ENCODE measurements around the gene ZNF618. TPM values are rescaled to one million over a fixed set of nuclear protein-coding genes. Genes with fewer than 3 reads are reported as not detected.

The ZNF618 gene
- total RNA-seq, 1 experiment from 2014 or later: 22.0 TPM

- POLR2A ChIA-PET: no interaction called here
- ATAC-seq (no peak), DNase-seq (ENCODE audit: low spot score) (no peak)
- TF ChIP-seq NR1H2 (CRISPR knock-in tag; IDR thresholded peaks at IDR 0.05) (no peak), NFE2L1 (CRISPR knock-in tag; IDR thresholded peaks at IDR 0.05) (no peak), PRDM15 (CRISPR knock-in tag; IDR thresholded peaks at IDR 0.05) (no peak), GABPB1 (CRISPR knock-in tag; IDR thresholded peaks at IDR 0.05) (no peak), ZNF416 (CRISPR knock-in tag; IDR thresholded peaks at IDR 0.05) (no peak), MYBL2 (CRISPR knock-in tag; IDR thresholded peaks at IDR 0.05) (no peak), CREB1 (CRISPR knock-in tag; IDR thresholded peaks at IDR 0.05) (no peak), USF1 (CRISPR knock-in tag; IDR thresholded peaks at IDR 0.05) (no peak), ETV6 (CRISPR knock-in tag; IDR thresholded peaks at IDR 0.05) (no peak), ZNF317 (CRISPR knock-in tag; IDR thresholded peaks at IDR 0.05; ENCODE audit: borderline replicate concordance, low read depth) (no peak), IRF1 (CRISPR knock-in tag; IDR thresholded peaks at IDR 0.05) (no peak), ZNF219 (CRISPR knock-in tag; IDR thresholded peaks at IDR 0.05; ENCODE audit: borderline replicate concordance) (no peak), EMX1 (CRISPR knock-in tag; IDR thresholded peaks at IDR 0.05) (no peak), ELF4 (CRISPR knock-in tag; IDR thresholded peaks at IDR 0.05; ENCODE audit: low read depth) (no peak), ZNF532 (CRISPR knock-in tag; IDR thresholded peaks at IDR 0.05; ENCODE audit: borderline replicate concordance) (no peak), ATF6 (CRISPR knock-in tag; IDR thresholded peaks at IDR 0.05) (no peak), ZNF263 (CRISPR knock-in tag; IDR thresholded peaks at IDR 0.05; ENCODE audit: low read depth) (no peak)
- TF ChIP-seq, protein P1, sequence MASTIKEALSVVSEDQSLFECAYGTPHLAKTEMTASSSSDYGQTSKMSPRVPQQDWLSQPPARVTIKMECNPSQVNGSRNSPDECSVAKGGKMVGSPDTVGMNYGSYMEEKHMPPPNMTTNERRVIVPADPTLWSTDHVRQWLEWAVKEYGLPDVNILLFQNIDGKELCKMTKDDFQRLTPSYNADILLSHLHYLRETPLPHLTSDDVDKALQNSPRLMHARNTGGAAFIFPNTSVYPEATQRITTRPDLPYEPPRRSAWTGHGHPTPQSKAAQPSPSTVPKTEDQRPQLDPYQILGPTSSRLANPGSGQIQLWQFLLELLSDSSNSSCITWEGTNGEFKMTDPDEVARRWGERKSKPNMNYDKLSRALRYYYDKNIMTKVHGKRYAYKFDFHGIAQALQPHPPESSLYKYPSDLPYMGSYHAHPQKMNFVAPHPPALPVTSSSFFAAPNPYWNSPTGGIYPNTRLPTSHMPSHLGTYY (CRISPR knock-in tag; IDR thresholded peaks at IDR 0.05): no peak
- TF ChIP-seq, protein P2, sequence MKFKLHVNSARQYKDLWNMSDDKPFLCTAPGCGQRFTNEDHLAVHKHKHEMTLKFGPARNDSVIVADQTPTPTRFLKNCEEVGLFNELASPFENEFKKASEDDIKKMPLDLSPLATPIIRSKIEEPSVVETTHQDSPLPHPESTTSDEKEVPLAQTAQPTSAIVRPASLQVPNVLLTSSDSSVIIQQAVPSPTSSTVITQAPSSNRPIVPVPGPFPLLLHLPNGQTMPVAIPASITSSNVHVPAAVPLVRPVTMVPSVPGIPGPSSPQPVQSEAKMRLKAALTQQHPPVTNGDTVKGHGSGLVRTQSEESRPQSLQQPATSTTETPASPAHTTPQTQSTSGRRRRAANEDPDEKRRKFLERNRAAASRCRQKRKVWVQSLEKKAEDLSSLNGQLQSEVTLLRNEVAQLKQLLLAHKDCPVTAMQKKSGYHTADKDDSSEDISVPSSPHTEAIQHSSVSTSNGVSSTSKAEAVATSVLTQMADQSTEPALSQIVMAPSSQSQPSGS (CRISPR knock-in tag; IDR thresholded peaks at IDR 0.05; ENCODE audit: borderline replicate concordance, low read depth): no peak
- Mint-ChIP-seq H3K36me3 (peaks cover 11% of the 10 kb centered on the region), H3K27ac (no peak overlapping the region), H3K4me3 (no peak overlapping the region), H3K27me3 (ENCODE audit: low read depth) (no peaks in the 10 kb centered on the region), H3K4me1 (no peaks in the 10 kb centered on the region), H3K9me3 (no peaks in the 10 kb centered on the region)
- CTCF ChIA-PET: no interaction called here
These were observed 116.9 kb downstream of the ZNF618 start for GRCh38 chr9:113992994-113993393.
